ENCODE results near the gene CTR9. TPM values are rescaled to one million over a fixed set of nuclear protein-coding genes. Genes with fewer than 3 reads are reported as not detected.

CTR9 gene
- total and polyA plus RNA-seq, 9 of the 15 experiments (the other 6 are each of a cell fraction or from before 2014, with no cell fraction given), result 25.4 to 79.3 (median 47.3) TPM

DNA sequence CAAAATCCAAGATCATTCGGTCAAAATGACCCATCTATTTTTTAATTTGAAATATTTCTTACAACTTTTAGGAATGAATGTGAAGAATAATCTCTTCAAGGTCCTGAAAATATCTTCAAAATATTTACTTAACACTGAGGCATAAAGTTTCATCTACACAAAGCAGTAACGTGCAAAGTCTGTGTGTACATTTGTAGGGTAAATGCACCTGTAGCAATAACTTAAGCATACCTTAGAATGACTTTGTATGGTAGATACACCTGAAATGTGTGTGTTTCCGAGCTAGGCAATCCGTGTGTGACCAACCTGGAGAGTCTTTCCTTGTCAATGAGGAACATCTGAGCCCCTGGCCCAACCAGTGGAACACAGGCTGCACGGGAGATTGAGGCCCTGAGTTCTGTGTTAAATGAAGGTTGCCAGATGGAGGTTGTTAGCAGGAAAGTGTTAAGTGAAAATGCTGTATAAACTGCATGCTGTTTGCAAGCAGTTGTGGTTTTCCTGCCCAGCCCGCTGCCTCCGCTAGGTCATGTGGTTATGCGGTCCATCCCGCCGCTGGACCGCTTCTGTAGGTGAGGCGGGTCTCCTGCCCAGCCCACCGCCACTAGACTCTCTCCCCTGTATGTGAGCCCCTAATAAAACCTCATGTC lies 7.6 kb upstream of the CTR9 start:
- H3K27ac ChIP-seq (ENCODE audit: extremely low read depth, low read depth, low read length), result peak overlapping the region; percentile 40
- peak overlapping the region; percentile 93 for H2AFZ ChIP-seq (ENCODE audit: low read depth, low read length)
- H3K4me3 ChIP-seq, result no peak overlapping the region
- H3K27me3 ChIP-seq (ENCODE audit: control insufficient read depth in 2 of 2, insufficient read depth in 2 of 2, low read length in 2 of 2), result no peaks in the 10 kb centered on the region
- intact Hi-C loops (cut with micrococcal nuclease), result no loop called here
- H3K79me2 ChIP-seq (ENCODE audit: control insufficient read depth, insufficient read depth, low read length), result no peaks in the 10 kb centered on the region
- FAIRE-seq (peak; percentile 75), ATAC-seq (peak; percentile 54), DNase-seq (ENCODE audit: extremely low read depth in 1 of 4, low spot score in 3 of 4) (peak in 1 of 4 experiments; percentile 50)
- in situ Hi-C loops (cut with MboI), result loop anchor here (25.0 kb wide), 2 partner anchors 231 to 531 kb away; no protein-coding TSS in a partner anchor
- no peaks in the 10 kb centered on the region for H3K36me3 ChIP-seq (ENCODE audit: control insufficient read depth, insufficient read depth, low read length)
- no peaks in the 10 kb centered on the region for H3K9me3 ChIP-seq (replicated peaks; ENCODE audit: control insufficient read depth, insufficient read depth, low read depth, low read length)
- H3K9ac ChIP-seq (ENCODE audit: insufficient read depth in 1 of 2, low read depth in 2 of 2, low read length in 2 of 2), result peak overlapping the region; percentile 21 to 79; a peak in 2 of 4 replicates
- POLR2A ChIA-PET, result interaction anchor here (1.1 kb wide), 1 partner anchor 337 kb away, joined by 3 read pairs; no protein-coding TSS in a partner anchor
- no peaks in the 10 kb centered on the region for H4K20me1 ChIP-seq (replicated peaks; ENCODE audit: control insufficient read depth, insufficient read depth, low read length)
- H3K4me2 ChIP-seq (ENCODE audit: insufficient read depth, low read length), result peak overlapping the region; percentile 69
- BruUV-seq (replicated peaks), result no TSS peak
- H3K9me1 ChIP-seq (ENCODE audit: control insufficient read depth, insufficient read depth, low read length), result no peaks in the 10 kb centered on the region
- CTCF ChIA-PET (ENCODE audit: low intra/inter-chr PET ratio), result no interaction called here
- WGBS (ENCODE audit: insufficient coverage, low coverage, missing lambda C conversion rate), result 19% methylated on average over 13 of the region's 13 CpGs
- peaks cover 12 to 44% of the 10 kb centered on the region in 2 experiments for H3K4me1 ChIP-seq (replicated peaks in 1 of 2; ENCODE audit: control insufficient read depth in 2 of 2, insufficient read depth in 2 of 2, low read length in 2 of 2)
- no peak for TF ChIP-seq RBM39 (optimal IDR thresholded peaks at IDR 0.05; ENCODE audit: low read depth, low read length)
- TF ChIP-seq JUNB (CRISPR knock-in tag; conservative IDR thresholded peaks at IDR 0.05), result no peak
- TF ChIP-seq BHLHE40 (IDR thresholded peaks at IDR 0.05; ENCODE audit: low read length), result no peak
- TF ChIP-seq ZNF583 (CRISPR knock-in tag; IDR thresholded peaks at IDR 0.05), result no peak
- TF ChIP-seq NFIX (CRISPR knock-in tag; IDR thresholded peaks at IDR 0.05; ENCODE audit: low read depth), result no peak
- TF ChIP-seq SIN3B (IDR thresholded peaks at IDR 0.05; ENCODE audit: low read depth), result no peak
- no peak for TF ChIP-seq ID3 (CRISPR knock-in tag; IDR thresholded peaks at IDR 0.05)
- TF ChIP-seq ID3 (tag; IDR thresholded peaks at IDR 0.05), result 0 out of 2 replicates have a peak, but pooled peaks have one; percentile 52
- no peak for TF ChIP-seq IFI16 (CRISPR knock-in tag; IDR thresholded peaks at IDR 0.05)
- no peak for TF ChIP-seq MGA (IDR thresholded peaks at IDR 0.05)
- no peak for TF ChIP-seq NFE2 (IDR thresholded peaks at IDR 0.05; ENCODE audit: low read depth)
- peak; percentile 53; the same call in 1 of the 2 replicates for TF ChIP-seq ESRRA (IDR thresholded peaks at IDR 0.05; ENCODE audit: borderline replicate concordance, low read depth)
